ENCODE data around the gene SLFN11.

- TF ChIP-seq EZH2 (IDR thresholded peaks at IDR 0.05) = no peak
- no peak for TF ChIP-seq POLR2AphosphoS5 (IDR thresholded peaks at IDR 0.05; ENCODE audit: borderline replicate concordance, low read depth, low read length)
- TF ChIP-seq FOXP2 (optimal IDR thresholded peaks at IDR 0.05; ENCODE audit: control extremely low read depth, extremely low read length, insufficient read depth) = no peak
Observed at GRCh38 chr17:35371934-35372333, 1.5 kb downstream of the SLFN11 start.

All from SK-N-MC (cell line).